HG03175 (cell line): Measurements from ENCODE around the gene SLC26A11.
A peak's percentile ranks its signal among the peaks of the same experiment; 100 is the strongest.
"Not testable (repeated sequence)": the region's sequence is repeated elsewhere in the genome, so short reads cannot be mapped to it uniquely, and the experiment has no call there.

Experiments used
- ATAC-seq: cut with Tn5 transposase; IDR thresholded peaks from one replicate; pipeline ENCODE4 v1.9.1; 2021; ENCODE audit warnings: mild to moderate bottlenecking, moderate library complexity; ENCODE audit not compliant: unreplicated experiment

The SLC26A11 gene

GRCh38 chr17:80259457-80260068 lies 39.3 kb downstream of the SLC26A11 start:
- no peak for ATAC-seq

- peak; percentile 29 for ATAC-seq
These were observed 39.9 kb downstream of the SLC26A11 start for GRCh38 chr17:80260069-80260535.

GRCh38 chr17:80260791-80261158 lies 40.5 kb downstream of the SLC26A11 start, which contains the start of gene RNF213:
Gene RNF213 (plus strand): TSS chr17:80260852. CDS start chr17:80263682, 2,830 bp downstream.
- ATAC-seq, result no peak

GRCh38 chr17:80261159-80261894 lies 41.1 kb downstream of the SLC26A11 start:
- no peak for ATAC-seq

- ATAC-seq, result no peak
These were observed 41.7 kb downstream of the SLC26A11 start for GRCh38 chr17:80261895-80262279.

- ATAC-seq, result no peak
These were observed 42.1 kb downstream of the SLC26A11 start for GRCh38 chr17:80262291-80262690.

GRCh38 chr17:80262775-80263244 lies 42.6 kb downstream of the SLC26A11 start:
- no peak for ATAC-seq

DNA sequence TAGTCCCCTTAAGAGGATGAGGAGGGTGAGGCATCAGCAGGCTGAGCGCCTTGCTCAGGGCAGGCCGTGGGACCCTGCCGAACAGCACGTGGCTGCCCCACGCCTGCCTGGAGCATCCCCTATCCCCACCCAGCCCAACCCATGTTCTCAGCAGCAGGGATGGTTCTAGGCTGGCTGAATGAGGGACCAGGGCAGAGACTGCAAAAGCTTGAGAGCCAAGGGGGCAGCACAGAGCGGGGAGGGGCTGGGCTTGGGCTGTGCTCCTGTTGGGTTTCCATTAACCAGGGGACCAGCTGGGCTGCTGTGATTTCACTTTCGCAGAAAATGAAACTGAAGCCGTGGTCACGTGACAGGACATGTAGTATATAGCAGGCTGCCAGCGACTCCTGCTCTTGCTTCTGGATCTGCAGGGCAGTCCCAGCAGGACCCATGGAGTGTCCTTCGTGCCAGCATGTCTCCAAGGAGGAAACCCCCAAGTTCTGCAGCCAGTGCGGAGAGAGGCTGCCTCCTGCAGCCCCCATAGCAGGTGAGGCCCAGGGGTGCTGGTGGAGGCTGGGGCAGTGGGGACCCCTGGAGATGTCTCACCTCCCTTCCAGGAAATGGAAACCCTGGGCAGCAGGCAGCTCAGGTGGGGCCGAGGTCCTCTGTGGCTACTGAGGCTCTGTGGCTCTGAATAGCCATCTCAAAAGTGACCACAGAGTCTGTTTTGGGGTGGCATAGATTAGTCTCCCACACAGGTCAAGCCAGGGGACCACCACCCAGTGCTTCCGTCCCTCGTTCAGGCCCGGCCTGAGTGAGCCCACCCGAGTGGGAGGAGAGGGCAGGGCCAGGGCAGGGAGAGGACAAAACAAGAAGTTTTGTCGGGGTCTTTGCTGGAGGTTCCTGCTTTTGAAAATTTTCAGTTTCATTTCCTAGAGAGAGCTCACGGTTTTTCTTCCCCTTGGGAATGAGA lies 43.3 kb downstream of the SLC26A11 start:
- ATAC-seq, result peak; percentile 39

DNA sequence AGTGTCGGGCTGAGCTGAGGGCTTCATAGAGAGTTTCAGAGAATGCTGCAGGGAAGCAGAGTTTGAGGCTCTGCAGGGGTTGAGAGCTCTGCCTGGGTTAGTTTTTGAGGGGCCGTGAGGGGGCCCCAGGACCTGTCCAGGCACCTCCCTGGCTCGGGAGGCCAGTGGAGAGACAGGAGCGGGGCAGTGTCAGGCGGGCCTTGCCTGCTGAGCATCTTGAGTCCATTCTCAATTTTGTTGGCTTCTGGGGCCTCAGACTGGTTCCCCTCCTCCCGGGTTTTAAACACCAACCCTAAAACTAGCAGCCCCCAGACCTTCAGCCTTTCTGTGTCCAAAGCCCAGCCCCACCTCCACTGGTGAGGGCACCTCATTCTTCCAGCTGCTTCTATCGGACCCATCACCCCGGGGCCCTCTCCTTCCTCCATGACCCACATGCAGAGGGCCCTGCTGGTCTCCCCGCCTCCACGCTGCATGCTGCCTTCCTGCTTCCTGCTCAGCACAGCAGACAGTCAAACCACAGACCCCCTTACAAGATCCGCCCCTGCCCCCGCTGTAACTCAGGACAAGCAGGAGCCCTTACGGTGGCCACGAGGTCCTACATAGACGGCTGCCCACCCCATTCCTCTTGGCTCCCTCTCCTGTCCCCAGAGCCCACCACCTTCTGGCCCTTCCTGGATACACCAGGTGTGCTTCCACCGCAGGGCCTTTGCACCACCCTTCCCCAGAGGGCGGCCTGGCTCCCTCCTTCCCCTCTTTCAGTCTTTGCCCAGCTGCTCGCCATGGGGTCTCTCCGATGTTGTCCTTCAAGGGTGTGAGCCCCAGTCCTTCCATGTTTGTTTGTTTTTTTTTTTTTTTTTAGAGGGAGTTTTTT lies 44.2 kb downstream of the SLC26A11 start:
- ATAC-seq, result no peak

GRCh38 chr17:80265205-80266068 lies 45.2 kb downstream of the SLC26A11 start:
- ATAC-seq, result no peak

DNA sequence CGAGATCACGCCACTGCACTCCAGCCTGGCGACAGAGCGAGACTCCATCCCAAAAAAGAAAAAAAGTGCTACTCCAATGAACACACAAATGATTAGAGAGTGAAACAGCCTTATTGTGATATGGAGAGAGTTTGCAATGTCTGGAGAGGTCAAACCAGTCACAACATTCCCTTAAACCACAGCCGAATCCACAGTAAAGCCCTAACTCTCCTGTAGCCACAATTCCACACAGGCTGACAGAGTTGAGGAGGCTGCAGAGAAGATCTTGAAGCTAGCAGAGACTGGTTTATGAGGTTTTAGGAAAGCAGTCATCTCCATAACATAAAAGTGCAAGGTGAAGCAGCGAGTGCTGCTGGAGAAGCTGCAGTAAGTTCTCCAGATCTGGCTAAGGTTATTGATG lies 47.2 kb downstream of the SLC26A11 start:
- ATAC-seq, result no peak

GRCh38 chr17:80268427-80268826 lies 48.2 kb downstream of the SLC26A11 start:
- no peak for ATAC-seq

- ATAC-seq, result no peak
These were observed 49.2 kb downstream of the SLC26A11 start for GRCh38 chr17:80269405-80269807.

- no peak for ATAC-seq
These were observed 49.9 kb downstream of the SLC26A11 start for GRCh38 chr17:80270104-80270503.

GRCh38 chr17:80270836-80271235 lies 50.6 kb downstream of the SLC26A11 start:
- no peak for ATAC-seq

GRCh38 chr17:80272366-80272765 lies 52.1 kb downstream of the SLC26A11 start:
- ATAC-seq, result no peak

DNA sequence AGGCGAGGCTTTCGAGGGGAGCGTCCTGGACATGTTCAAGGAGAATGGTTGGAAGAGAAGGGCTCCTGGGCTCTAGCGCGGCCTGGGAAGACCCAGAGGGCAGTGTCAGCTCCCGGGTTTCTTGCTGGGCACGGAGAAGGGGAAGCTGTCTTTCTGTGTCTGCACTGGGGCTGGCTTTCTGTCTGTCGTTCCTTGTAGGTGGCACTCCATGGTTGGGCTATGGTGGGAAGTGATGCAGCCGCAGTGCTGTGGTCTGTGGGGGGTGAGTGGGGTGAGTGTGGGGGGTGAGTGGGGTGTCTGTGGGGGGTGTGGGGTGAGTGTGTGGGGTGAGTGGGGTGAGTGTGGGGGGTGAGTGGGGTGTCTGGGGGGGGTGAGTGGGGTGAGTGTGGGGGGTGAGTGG lies 54.1 kb downstream of the SLC26A11 start:
- no peak for ATAC-seq

DNA sequence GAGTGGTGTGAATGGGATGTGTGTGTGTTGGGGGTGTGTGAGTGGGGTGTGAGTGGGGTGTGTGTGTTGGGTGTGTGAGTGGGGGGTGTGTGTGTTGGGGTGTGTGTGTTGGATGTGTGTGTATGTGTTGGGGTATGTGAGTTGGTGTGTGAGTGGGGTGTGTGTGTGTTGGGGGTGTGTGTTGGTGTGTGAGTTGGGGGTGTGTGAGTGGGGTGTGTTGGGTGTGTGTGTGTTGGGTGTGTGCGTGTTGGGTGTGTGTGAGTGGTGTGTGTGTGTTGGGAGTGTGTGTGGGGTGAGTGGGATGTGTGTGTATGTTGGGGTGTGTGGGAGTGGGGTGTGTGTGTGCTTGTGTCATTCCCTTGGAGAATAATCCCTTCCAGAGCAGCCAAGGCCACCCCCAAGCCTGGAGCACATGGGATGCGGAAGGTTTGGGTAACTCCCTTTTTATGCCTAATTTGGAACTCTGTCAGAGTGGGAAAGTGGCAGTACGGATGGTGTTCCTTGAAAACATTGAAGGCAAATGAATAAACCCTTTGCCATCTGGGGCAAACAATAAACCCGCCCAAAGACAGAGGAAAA lies 54.7 kb downstream of the SLC26A11 start:
- ATAC-seq, result no peak

- not testable (repeated sequence) for ATAC-seq
These were observed 55.6 kb downstream of the SLC26A11 start for GRCh38 chr17:80275857-80276256.
